PC-3 (cell line): ENCODE measurements around the gene KISS1R. TPM values are rescaled to one million over a fixed set of nuclear protein-coding genes. Genes with fewer than 3 reads are reported as not detected.

Experiments used
- ATAC-seq: fragments of 200-7000 bp; cut with Tn5 transposase; 2 replicates; pipeline ENCODE4 v1.9.1; 2020; ENCODE audit warnings: mild to moderate bottlenecking, moderate library complexity
- BruUV-seq: library from RNA; stranded (reverse); fragments of 400-500 nt; replicated peaks from 2 replicates; lab custom pipeline; 2021; lab: Mats Ljungman, UMichigan
- CTCF ChIA-PET: fragments of 300-600 bp; sonication (Branson Sonifier 250); formaldehyde crosslinking; loops from one replicate; lab custom pipeline; 2022; ENCODE audit warnings: antibody characterized with exemption; lab: Charles Lee
- POLR2A ChIA-PET: fragments of 300-600 bp; sonication (Branson Sonifier 250); formaldehyde crosslinking; loops from one replicate; lab custom pipeline; 2022; ENCODE audit warnings: antibody characterized with exemption; ENCODE audit not compliant: unreplicated experiment; lab: Charles Lee
- DNase-seq: peaks from one replicate; pipeline ENCODE4 v3.0.0-alpha.2; 2015
- H2AFZ ChIP-seq: fragments of 300-600 bp; sonication (generic); 2 replicates; pipeline ENCODE4 v1.6.0; 2016; ENCODE audit warnings: antibody characterized with exemption, low read length
- H3F3A ChIP-seq: fragments of 300-600 bp; sonication (generic); one replicate; pipeline ENCODE4 v1.6.0; 2017; ENCODE audit warnings: antibody characterized with exemption, low read length, control low read depth, mild to moderate bottlenecking; ENCODE audit not compliant: unreplicated experiment
- H3K27ac ChIP-seq: fragments of 300-600 bp; sonication (generic); 2 replicates; pipeline ENCODE4 v1.5.1; 2016; ENCODE audit warnings: mild to moderate bottlenecking, low read length
- H3K27me3 ChIP-seq: fragments of 300-600 bp; sonication (generic); 2 replicates; pipeline ENCODE4 v1.6.1; 2016; ENCODE audit warnings: low read length, mixed read lengths
- H3K36me3 ChIP-seq: fragments of 300-600 bp; sonication (generic); 2 replicates; pipeline ENCODE4 v1.6.1; 2016; ENCODE audit warnings: low read depth, mixed run types, low read length, mixed read lengths
- H3K4me1 ChIP-seq: fragments of 300-600 bp; sonication (generic); 2 replicates; pipeline ENCODE4 v1.5.1; 2016; ENCODE audit warnings: low read length; ENCODE audit not compliant: insufficient read depth
- H3K4me2 ChIP-seq: fragments of 300-600 bp; sonication (generic); 2 replicates; pipeline ENCODE4 v1.6.0; 2016; ENCODE audit warnings: low read length
- H3K4me3 ChIP-seq: fragments of 300-600 bp; sonication (generic); 2 replicates; pipeline ENCODE4 v1.5.1; 2016; ENCODE audit warnings: mild to moderate bottlenecking, low read length, mixed read lengths
- H3K79me2 ChIP-seq: fragments of 300-600 bp; sonication (generic); 2 replicates; pipeline ENCODE4 v1.6.1; 2017; ENCODE audit warnings: low read length, mixed read lengths
- H3K9ac ChIP-seq: fragments of 300-600 bp; sonication (generic); 2 replicates; pipeline ENCODE4 v1.6.0; 2016; ENCODE audit warnings: mild to moderate bottlenecking, low read length
- H3K9me2 ChIP-seq: fragments of 300-600 bp; sonication (generic); replicated peaks from 2 replicates; pipeline ENCODE4 v1.6.1; 2016; ENCODE audit warnings: mixed run types, low read length, mixed read lengths
- H3K9me3 ChIP-seq: fragments of 300-600 bp; sonication (generic); 2 replicates; pipeline ENCODE4 v1.6.1; 2016; ENCODE audit warnings: low read length, mixed read lengths
- H4K20me1 ChIP-seq: fragments of 300-600 bp; sonication (generic); 2 replicates; pipeline ENCODE4 v1.6.1; 2016; ENCODE audit warnings: low read length, mixed read lengths
- CTCF ChIP-seq: fragments of 300-600 bp; sonication (generic); conservative IDR thresholded peaks from 2 replicates; pipeline ENCODE4 v1.5.1; 2017; ENCODE audit warnings: antibody characterized with exemption, low read depth, mild to moderate bottlenecking, low read length
- EZH2 ChIP-seq: fragments of 300-600 bp; sonication (generic); IDR thresholded peaks from one replicate; pipeline ENCODE4 v1.6.1; 2017; ENCODE audit warnings: antibody characterized with exemption, mild to moderate bottlenecking, low read length; ENCODE audit not compliant: unreplicated experiment
- EZH2phosphoT487 ChIP-seq: fragments of 300-600 bp; sonication (generic); IDR thresholded peaks from 2 replicates; pipeline ENCODE4 v1.6.1; 2018; ENCODE audit warnings: mild to moderate bottlenecking, antibody characterized with exemption, low read length, borderline replicate concordance
- intact Hi-C: fragments of 100-400 bp; cut with micrococcal nuclease; formaldehyde crosslinking; loops from 2 replicates; pipeline ENCODE4 v1.9.0; 2023
- total RNA-seq: library from RNA; depleted of rRNA; stranded (reverse); fragments of >200 nt; gene quantifications from 2 replicates; pipeline ENCODE4 v1.2.3, GENCODE V29; 2014

Gene KISS1R
- total RNA-seq, 1 experiment from 2014 or later: 3.9 TPM

DNA sequence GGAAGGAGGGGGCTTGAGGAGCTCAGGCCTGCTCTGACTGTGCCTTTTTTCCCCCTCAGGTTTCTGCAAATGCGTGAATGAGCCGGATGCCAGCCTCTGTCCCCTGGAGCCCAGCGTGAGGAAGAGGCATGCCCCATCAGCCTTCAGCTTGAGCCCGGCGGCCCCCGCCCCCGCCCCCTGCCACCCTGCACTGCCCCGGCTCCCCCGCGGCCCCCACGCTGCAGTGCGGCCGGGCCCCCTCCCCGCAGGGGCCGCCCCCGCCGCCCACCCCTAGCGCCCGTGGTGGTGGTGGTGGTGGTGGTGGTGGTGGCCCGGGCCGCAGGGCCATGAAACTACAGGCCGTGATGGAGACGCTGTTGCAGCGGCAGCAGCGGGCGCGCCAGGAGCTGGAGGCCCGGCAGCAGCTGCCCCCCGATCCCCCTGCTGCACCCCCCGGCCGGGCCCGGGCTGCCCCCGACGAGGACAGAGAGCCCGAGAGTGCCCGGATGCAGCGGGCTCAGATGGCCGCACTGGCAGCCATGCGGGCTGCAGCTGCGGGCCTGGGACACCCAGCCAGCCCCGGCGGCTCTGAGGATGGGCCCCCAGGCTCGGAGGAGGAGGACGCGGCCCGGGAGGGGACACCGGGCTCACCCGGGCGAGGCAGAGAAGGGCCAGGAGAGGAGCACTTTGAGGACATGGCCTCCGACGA is 12.2 kb downstream of the KISS1R start:
- CTCF ChIA-PET: no interaction called here

DNA sequence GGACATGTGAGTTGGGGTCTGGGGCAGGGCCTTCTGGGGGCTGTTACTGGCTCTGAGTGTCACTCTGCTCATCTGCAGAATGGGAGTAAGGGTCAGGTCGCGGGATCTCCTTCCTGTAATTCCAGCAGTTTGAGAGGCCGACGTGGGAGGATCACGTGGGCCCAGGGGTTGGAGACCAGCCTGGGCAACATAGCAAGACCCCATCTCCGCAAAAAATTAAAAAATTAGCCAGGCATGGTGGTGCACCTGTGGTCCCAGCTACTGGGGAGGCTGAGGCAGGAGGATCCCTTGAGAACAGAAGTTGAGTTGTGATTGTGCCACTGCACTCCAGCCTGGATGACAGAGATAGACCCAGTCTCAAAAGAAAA is 12.7 kb downstream of the KISS1R start:
- H3K4me3 ChIP-seq: no peak overlapping the region
- 0 out of 2 replicates have a peak, but pooled peaks cover 3% of the 10 kb centered on the region for H3K79me2 ChIP-seq
- no peaks in the 10 kb centered on the region for H3K36me3 ChIP-seq
- intact Hi-C loops: no loop called here
- no peak overlapping the region for H3K4me2 ChIP-seq
- no peak overlapping the region for H3K27ac ChIP-seq
- TF ChIP-seq EZH2phosphoT487 (no peak), CTCF (no peak), EZH2 (no peak)
- CTCF ChIA-PET: no interaction called here
- H3K27me3 ChIP-seq: no peaks in the 10 kb centered on the region
- H3K4me1 ChIP-seq: peaks cover 8% of the 10 kb centered on the region; the same call in 1 of the 2 replicates
- no peaks in the 10 kb centered on the region for H3K9me2 ChIP-seq
- ATAC-seq (no peak), DNase-seq (no peak)
- H3F3A ChIP-seq: no peaks in the 10 kb centered on the region
- H3K9me3 ChIP-seq: no peaks in the 10 kb centered on the region
- BruUV-seq: no TSS peak
- no peak overlapping the region for H2AFZ ChIP-seq
- POLR2A ChIA-PET: no interaction called here
- no peak overlapping the region for H3K9ac ChIP-seq
- no peaks in the 10 kb centered on the region for H4K20me1 ChIP-seq

More for the DNA sequence above, 12.2 kb downstream of the KISS1R start:
- Histone ChIP-seq H4K20me1 (no peaks in the 10 kb centered on the region), H3K36me3 (no peaks in the 10 kb centered on the region), H3K4me2 (no peak overlapping the region), H3K79me2 (0 out of 2 replicates have a peak, but pooled peaks cover 3% of the 10 kb centered on the region), H3K9ac (no peak overlapping the region), H3K9me2 (no peaks in the 10 kb centered on the region), H3K9me3 (no peaks in the 10 kb centered on the region), H3K27ac (no peak overlapping the region), H3K4me3 (no peak overlapping the region), H3K4me1 (peaks cover 3% of the 10 kb centered on the region; the same call in 1 of the 2 replicates), H2AFZ (no peak overlapping the region), H3K27me3 (no peaks in the 10 kb centered on the region), H3F3A (no peaks in the 10 kb centered on the region)
- ATAC-seq: no peak
- no peak for DNase-seq
- TF ChIP-seq EZH2phosphoT487: no peak
- TF ChIP-seq CTCF: no peak
- POLR2A ChIA-PET: no interaction called here
- no TSS peak for BruUV-seq
- intact Hi-C loops: no loop called here
